ENCODE measurements around the gene UNK.

UNK gene

DNA sequence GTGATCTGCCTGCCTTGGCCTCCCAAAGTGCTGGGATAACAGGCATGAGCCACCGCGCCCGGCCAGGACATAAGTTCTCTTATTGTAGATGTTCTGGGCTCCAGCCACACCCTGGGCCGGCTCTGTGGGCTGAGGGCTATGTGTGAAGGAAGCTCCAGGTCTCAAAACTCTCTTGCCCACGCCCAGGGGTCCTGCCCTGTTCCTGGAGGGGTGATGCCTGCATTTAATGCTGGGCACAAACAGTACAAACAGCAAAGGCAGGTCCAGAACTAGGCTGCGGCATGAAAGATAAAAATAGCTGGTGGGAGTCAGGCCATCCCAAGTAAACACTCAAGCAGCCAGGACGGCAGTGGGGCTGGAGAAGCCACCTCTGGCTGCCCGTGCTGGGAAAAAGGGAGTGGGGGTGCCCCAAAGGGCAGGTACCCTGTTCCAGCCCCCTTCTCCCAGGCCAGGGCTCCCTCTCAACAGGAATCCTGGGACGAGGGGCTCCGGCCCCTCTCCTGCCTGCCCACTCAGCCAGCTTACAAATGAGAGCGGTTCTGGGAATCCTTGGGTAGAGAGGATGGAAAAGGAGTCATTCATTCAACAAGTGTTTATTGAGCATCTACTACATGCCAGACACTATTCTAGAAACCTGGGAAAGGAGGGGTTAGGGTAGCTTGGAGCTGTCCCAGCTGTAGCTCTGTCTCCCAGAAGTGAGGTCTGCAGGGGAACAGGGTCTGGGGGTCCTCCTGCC is 89.1 kb downstream of the UNK start:
- no peak for DNase-seq (ENCODE audit: low read depth in 2 of 2)

DNA sequence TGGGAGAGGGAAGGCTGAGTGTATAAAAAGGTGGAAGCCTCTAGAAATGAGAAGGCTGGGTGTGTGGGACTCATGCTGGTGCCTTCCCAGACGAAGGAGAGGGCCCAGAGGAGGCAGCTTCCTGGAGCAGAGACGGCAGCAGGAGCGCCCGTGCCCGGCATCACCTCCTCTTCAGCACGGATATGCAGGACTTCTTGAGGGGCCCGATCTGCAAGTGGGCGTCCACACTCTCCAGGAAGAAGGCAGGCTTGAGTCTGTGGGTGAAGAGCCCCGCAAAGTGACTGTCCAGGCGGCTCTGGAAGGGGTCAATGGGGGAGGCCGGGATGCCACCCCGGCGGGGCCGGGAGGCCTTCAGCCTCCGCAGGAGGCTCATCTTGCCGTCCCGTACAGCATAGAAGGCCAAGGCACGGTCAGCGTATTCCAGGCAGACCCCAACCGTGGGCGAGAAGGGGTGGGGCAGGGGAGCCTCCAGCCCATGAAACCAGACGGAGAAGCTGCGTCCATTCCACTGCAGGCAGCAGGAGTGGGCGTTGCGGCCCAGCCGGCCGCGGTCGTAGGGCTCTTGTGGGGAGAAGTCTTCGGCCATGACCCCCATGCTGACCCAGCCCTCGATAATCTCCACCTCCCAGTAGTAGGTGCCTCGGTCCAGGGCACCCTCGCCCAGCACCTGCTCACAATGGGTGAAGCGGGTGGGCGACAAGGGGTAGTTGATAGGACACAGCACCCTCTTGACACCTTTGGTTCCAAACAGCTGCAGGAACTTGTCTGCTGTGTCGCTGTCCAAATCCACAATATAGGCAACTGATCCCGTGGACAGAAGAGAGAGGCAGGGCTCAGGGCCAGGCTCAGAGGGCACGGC is 89.9 kb downstream of the UNK start:
- DNase-seq (ENCODE audit: low read depth in 2 of 2): no peak

Measured in stimulated activated CD8-positive, alpha-beta memory T cell treated with anti-CD3 and anti-CD28 coated beads, Interleukin-15, amount 100 ng/mL, for 48 hours (primary cell).